ENCODE data around the gene UBXN10. TPM values are rescaled to one million over a fixed set of nuclear protein-coding genes. Genes with fewer than 3 reads are reported as not detected.

UBXN10 gene
- total and polyA plus RNA-seq, 2 donors (not counting 3 experiments of a cell fraction or from before 2014, with no cell fraction given), result not detected

GRCh38 chr1:20153000-20153418 is 32.9 kb upstream of the UBXN10 start:
- no peak for TF ChIP-seq MYC (IDR thresholded peaks at IDR 0.05; ENCODE audit: low read depth, low read length)
- BruUV-seq (replicated peaks), result no TSS peak
- no peak for FAIRE-seq
- ChIA-PET CTCF (interaction anchor here (0.7 to 6.7 kb wide), 12 partner anchors 9 to 236 kb away, joined by 3 to 76 read pairs (median 6); no protein-coding TSS in a partner anchor), POLR2A (no interaction called here)
- Histone ChIP-seq H3K79me2 (ENCODE audit: control insufficient read depth, insufficient read depth, low read length) (no peaks in the 10 kb centered on the region), H3K9me1 (replicated peaks; ENCODE audit: control insufficient read depth, extremely low read depth, insufficient read depth, low read length) (no peaks in the 10 kb centered on the region), H4K20me1 (replicated peaks; ENCODE audit: control insufficient read depth, extremely low read depth, insufficient read depth, low read length) (no peaks in the 10 kb centered on the region), H3K4me1 (ENCODE audit: control insufficient read depth, extremely low read depth, insufficient read depth, low read length) (peaks cover 4% of the 10 kb centered on the region), H2AFZ (ENCODE audit: low read depth, low read length) (no peak overlapping the region), H3K36me3 (ENCODE audit: control insufficient read depth in 2 of 2, extremely low read depth in 1 of 2, insufficient read depth in 2 of 2, low read length in 2 of 2) (no peaks in the 10 kb centered on the region), H3K4me2 (ENCODE audit: insufficient read depth, low read length) (no peak overlapping the region), H3K27ac (ENCODE audit: insufficient read depth, low read depth, low read length) (no peak overlapping the region), H3K9ac (replicated peaks; ENCODE audit: extremely low read depth, insufficient read depth, low read length) (no peak overlapping the region), H3K27me3 (ENCODE audit: control insufficient read depth in 2 of 2, insufficient read depth in 2 of 2, low read length in 2 of 2) (no peaks in the 10 kb centered on the region), H3K9me3 (replicated peaks; ENCODE audit: control insufficient read depth, insufficient read depth, low read length) (no peaks in the 10 kb centered on the region), H3K4me3 (replicated peaks in 1 of 3; ENCODE audit: insufficient read depth in 1 of 3, low read depth in 1 of 3, low read length in 3 of 3) (no peak overlapping the region)
- DNase-seq (ENCODE audit: low read depth, low spot score), result no peak
- intact Hi-C loops (cut with micrococcal nuclease) (loop anchor here (1.0 kb wide), 7 partner anchors 52 to 438 kb away; partner anchors contain the start of gene OTUD3), dilution Hi-C loops (cut with MboI; ENCODE audit: extremely low pct_ligation_motif_present, low sequenced_read_pairs) (no loop called here)

- no peak for FAIRE-seq
- peaks cover 4% of the 10 kb centered on the region for H3K4me1 ChIP-seq (ENCODE audit: control insufficient read depth, extremely low read depth, insufficient read depth, low read length)
- dilution Hi-C loops (cut with MboI; ENCODE audit: extremely low pct_ligation_motif_present, low sequenced_read_pairs) (no loop called here), intact Hi-C loops (cut with micrococcal nuclease) (no loop called here)
- no peak overlapping the region for H2AFZ ChIP-seq (ENCODE audit: low read depth, low read length)
- CTCF ChIA-PET, result interaction anchor here (1.5 to 6.7 kb wide), 5 partner anchors 11 to 237 kb away, joined by 3 to 76 read pairs (median 61); no protein-coding TSS in a partner anchor
- no peak overlapping the region for H3K9ac ChIP-seq (replicated peaks; ENCODE audit: extremely low read depth, insufficient read depth, low read length)
- no peaks in the 10 kb centered on the region for H3K9me1 ChIP-seq (replicated peaks; ENCODE audit: control insufficient read depth, extremely low read depth, insufficient read depth, low read length)
- H3K9me3 ChIP-seq (replicated peaks; ENCODE audit: control insufficient read depth, insufficient read depth, low read length), result no peaks in the 10 kb centered on the region
- H3K27ac ChIP-seq (ENCODE audit: insufficient read depth, low read depth, low read length), result no peak overlapping the region
- no TSS peak for BruUV-seq (replicated peaks)
- POLR2A ChIA-PET, result no interaction called here
- no peak overlapping the region for H3K4me3 ChIP-seq (replicated peaks in 1 of 3; ENCODE audit: insufficient read depth in 1 of 3, low read depth in 1 of 3, low read length in 3 of 3)
- no peaks in the 10 kb centered on the region for H3K36me3 ChIP-seq (ENCODE audit: control insufficient read depth in 2 of 2, extremely low read depth in 1 of 2, insufficient read depth in 2 of 2, low read length in 2 of 2)
- H3K79me2 ChIP-seq (ENCODE audit: control insufficient read depth, insufficient read depth, low read length), result no peaks in the 10 kb centered on the region
- no peak overlapping the region for H3K4me2 ChIP-seq (ENCODE audit: insufficient read depth, low read length)
- TF ChIP-seq CTCF (IDR thresholded peaks at IDR 0.05; ENCODE audit: extremely low read depth in 1 of 2, insufficient read depth in 1 of 2, low read depth in 1 of 2, low read length in 2 of 2), result no peak
- no peak for TF ChIP-seq FOS (IDR thresholded peaks at IDR 0.05; ENCODE audit: borderline replicate concordance, insufficient read depth, low read length)
- no peak for TF ChIP-seq MYC (IDR thresholded peaks at IDR 0.05; ENCODE audit: low read depth, low read length)
- TF ChIP-seq POLR2AphosphoS5 (IDR thresholded peaks at IDR 0.05; ENCODE audit: insufficient read depth, low read depth, low read length), result no peak
- TF ChIP-seq EZH2 (IDR thresholded peaks at IDR 0.05; ENCODE audit: borderline replicate concordance, low read depth, low read length, severe bottlenecking), result no peak
- TF ChIP-seq MAX (IDR thresholded peaks at IDR 0.05; ENCODE audit: insufficient read depth, insufficient read length), result no peak
- TF ChIP-seq GATA2 (IDR thresholded peaks at IDR 0.05; ENCODE audit: insufficient read depth, insufficient read length, low read depth, low read length), result no peak
- TF ChIP-seq JUN (IDR thresholded peaks at IDR 0.05; ENCODE audit: borderline replicate concordance, insufficient read depth, insufficient read length, low read depth), result no peak
- no peak for TF ChIP-seq POLR2A (IDR thresholded peaks at IDR 0.05; ENCODE audit: low read depth, low read length)
- no peaks in the 10 kb centered on the region for H4K20me1 ChIP-seq (replicated peaks; ENCODE audit: control insufficient read depth, extremely low read depth, insufficient read depth, low read length)
- no peak for DNase-seq (ENCODE audit: low read depth, low spot score)
- H3K27me3 ChIP-seq (ENCODE audit: control insufficient read depth in 2 of 2, insufficient read depth in 2 of 2, low read length in 2 of 2), result no peaks in the 10 kb centered on the region
These were observed 31.5 kb upstream of the UBXN10 start for GRCh38 chr1:20154301-20154831.

Measured in endothelial cell of umbilical vein (primary cell).